SU-DHL-6 (cell line): ENCODE results near the gene SIPA1.

Experiments
- EZH2phosphoT487 ChIP-seq: fragments of 200-600 bp; sonication (generic), shearing (Covaris generic); conservative IDR thresholded peaks from 2 replicates; pipeline ENCODE4 v1.6.1; 2018; ENCODE audit warnings: mild to moderate bottlenecking, antibody characterized with exemption, low read length, moderate library complexity, mixed read lengths
- TF ChIP-seq, protein P1 (sequence below): fragments of 200-600 bp; sonication (generic); IDR thresholded peaks from one replicate; pipeline ENCODE4 v1.5.1; 2017; ENCODE audit warnings: antibody characterized with exemption, mild to moderate bottlenecking, low read length, moderate library complexity; ENCODE audit not compliant: insufficient read depth, poor library complexity, severe bottlenecking

DNA sequence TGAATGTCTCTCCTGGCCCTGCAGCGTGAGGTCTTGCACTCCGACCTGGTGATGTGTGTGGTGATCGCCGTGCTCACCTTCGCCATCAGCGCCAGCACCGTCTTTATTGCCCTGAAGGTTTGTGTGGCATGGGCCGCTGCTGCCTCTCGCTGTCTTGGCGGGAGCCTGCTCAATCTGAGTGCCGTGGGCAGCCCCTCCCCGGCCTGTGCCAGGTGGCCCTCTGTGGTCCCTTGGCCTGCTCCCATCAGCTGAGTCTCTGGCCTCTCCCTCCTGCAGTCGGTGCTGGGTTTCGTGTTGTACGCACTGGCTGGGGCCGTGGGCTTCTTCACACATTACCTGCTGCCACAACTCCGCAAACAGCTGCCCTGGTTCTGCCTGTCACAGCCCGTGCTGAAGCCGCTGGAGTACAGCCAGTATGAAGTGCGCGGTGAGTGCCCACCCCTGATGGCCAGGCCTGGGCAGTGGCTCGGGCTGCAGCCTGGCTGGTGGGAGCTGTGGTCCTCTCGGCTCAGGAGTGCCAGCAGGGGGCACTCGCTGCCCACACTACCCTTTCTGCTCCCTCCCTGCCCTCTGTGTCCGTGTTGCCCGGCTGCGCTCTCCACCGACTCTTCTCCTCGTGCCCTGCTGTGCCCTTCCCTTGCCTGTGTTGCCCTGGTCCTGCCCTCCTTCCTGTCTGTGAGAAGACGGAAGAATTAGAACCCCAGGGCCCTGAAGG, 12.1 kb upstream of the SIPA1 start:
- TF ChIP-seq, protein P1, sequence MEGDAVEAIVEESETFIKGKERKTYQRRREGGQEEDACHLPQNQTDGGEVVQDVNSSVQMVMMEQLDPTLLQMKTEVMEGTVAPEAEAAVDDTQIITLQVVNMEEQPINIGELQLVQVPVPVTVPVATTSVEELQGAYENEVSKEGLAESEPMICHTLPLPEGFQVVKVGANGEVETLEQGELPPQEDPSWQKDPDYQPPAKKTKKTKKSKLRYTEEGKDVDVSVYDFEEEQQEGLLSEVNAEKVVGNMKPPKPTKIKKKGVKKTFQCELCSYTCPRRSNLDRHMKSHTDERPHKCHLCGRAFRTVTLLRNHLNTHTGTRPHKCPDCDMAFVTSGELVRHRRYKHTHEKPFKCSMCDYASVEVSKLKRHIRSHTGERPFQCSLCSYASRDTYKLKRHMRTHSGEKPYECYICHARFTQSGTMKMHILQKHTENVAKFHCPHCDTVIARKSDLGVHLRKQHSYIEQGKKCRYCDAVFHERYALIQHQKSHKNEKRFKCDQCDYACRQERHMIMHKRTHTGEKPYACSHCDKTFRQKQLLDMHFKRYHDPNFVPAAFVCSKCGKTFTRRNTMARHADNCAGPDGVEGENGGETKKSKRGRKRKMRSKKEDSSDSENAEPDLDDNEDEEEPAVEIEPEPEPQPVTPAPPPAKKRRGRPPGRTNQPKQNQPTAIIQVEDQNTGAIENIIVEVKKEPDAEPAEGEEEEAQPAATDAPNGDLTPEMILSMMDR, result peak; percentile 39
- no peak for TF ChIP-seq EZH2phosphoT487
